Frontal cortex (tissue), 4 donors: ENCODE results near the gene TMTC2. TPM values are rescaled to one million over a fixed set of nuclear protein-coding genes. Genes with fewer than 3 reads are reported as not detected.

ENCODE experiments used
- DNase-seq, 2 donors: peaks; one replicate each; pipeline ENCODE4 v3.0.0; 2012; ENCODE audit warnings: low spot score in 2 of 2
- FAIRE-seq: peaks from 2 replicates; lab custom pipeline; 2012; peaks lifted over from hg19 to GRCh38; lab: Jason Lieb, UNC
- total RNA-seq: library from RNA; depleted of rRNA; stranded (reverse); fragments of >200 nt; gene quantifications from one replicate; pipeline ENCODE4 v1.2.3, GENCODE V29; 2014
- donor health status: control.
- donor health status: control.
- donor health status: control.

The TMTC2 gene
- total RNA-seq, 1 donor from 2014 or later = 15.9 TPM

DNA sequence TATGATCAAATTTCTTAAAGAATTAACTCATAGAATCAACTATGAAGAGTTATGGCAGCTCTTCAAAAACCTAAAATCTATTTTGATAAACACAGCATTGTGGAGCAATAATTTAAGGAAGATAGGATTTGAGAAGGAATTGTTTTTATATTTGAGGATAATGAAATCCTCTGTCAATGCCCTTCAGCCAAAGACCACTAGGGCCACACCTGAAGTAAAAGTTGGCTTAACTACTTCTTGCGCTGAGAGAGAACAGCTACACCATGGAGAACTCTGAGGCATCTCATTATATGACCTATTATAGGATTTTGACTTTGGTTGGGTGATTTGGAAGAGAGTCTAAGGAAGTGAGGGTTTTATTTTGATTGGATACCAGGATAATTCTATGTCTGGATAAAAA lies 237.2 kb downstream of the TMTC2 start:
- no peak for DNase-seq
- no peak for FAIRE-seq

DNA sequence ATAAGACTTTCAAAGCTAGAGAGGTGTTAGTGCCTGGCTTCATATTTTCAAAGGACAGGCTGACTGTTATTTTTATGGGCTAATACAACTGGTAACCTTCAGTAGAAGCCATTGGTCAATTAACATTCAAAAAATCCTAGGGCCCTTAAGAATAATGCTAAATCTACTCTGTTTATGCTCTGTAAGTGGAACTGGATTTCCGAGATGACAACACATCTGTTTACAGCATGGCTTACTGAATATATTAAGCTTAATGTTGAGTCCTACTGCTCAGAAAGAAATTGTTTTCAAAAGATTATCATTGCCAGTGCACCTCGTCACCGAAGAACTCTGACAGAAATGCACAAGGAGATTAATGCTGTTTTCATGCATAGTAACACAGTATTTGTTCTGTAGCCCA lies 239.9 kb downstream of the TMTC2 start:
- FAIRE-seq (no peak), DNase-seq (no peak)

DNA sequence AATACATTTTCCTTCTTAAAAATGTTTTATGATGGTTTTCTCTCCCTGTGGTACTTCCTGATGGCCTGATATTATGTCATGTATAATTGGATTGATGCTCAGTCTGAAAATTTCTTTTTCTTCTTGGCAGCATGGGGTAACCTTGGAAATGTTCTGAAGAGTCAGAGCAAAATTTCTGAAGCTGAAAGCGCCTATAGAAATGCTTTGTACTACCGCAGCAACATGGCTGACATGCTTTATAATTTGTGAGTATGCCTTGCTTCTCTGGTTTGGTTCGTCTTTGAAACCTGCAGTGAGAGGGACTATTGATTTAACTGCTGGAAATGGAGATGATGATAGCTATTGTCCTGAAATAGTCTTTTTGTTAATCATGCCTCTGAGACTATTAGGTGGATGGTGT lies 243.6 kb downstream of the TMTC2 start:
- FAIRE-seq (no peak), DNase-seq (no peak)

DNA sequence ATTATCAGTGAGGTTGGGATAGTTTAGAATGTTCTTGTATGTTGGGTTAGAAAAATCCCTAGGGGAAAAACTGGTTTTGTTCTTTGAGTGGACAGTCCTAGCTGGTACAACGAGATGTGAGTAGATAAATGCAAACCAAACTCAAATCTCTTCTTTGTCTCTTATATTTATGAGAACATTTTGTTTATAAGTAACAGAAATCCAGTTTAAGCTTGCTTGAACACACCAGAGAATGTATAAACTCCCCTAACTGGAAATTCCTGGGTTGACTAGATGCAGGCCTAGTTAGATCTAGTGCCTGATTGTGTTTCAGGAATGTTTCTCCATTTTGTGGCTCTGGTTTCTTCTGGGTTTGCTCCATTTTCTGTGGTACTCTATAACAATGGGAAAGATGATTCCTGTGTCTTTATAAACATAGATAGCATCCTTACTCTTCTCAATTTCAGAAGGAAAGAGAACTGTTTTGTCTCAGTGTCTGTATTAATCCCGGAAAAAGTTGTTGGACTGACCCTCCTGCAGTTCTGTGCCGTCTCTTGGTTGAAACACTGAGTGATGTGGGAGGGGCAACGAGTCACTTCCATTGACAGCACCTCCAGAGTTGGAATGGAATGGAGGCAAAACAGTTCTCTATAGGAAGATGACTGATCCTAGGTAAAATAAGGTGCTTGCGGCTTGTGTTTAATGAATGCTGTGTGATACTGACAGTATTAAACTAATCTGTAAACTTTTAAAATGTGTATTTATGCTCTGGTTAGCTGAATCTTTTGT lies 244.8 kb downstream of the TMTC2 start:
- no peak for FAIRE-seq
- no peak for DNase-seq

DNA sequence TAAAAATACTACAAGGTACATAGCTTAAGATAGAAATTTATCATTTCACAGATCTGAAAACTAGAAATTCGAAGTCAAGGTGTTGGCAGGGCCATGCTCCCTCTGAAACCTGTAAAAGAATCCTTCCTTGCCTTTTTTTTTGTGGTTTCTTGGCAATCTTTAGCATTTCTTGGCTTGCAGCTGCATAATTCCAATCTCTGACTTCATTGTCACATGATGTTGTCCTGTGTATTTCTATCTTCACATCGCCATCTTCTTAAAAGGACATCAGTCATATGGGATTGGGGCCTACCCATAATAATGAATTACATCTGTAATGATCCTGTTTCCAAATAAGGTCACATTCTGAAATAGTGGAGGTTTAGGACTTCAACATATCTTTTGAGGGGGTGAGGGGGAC lies 250.4 kb downstream of the TMTC2 start:
- DNase-seq = no peak
- FAIRE-seq = no peak

DNA sequence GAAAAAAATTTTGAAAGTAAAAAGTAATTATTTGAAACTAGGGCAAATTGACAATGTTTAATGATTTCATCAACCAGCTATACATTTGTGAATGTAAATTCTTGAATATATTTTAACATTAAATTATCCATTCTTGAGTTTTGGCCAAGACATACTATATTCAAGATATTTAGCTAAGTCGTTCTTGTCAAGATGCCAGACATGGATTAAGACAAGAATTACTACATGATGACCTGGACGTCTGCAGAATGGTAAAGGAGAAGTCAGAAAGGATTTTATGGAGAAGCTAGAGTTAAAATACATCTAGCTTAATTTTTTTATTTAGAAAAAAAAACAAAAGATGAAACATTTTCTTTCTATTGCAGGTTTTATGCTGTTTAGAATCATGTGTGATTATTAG lies 255.8 kb downstream of the TMTC2 start:
- DNase-seq (no peak), FAIRE-seq (no peak)

DNA sequence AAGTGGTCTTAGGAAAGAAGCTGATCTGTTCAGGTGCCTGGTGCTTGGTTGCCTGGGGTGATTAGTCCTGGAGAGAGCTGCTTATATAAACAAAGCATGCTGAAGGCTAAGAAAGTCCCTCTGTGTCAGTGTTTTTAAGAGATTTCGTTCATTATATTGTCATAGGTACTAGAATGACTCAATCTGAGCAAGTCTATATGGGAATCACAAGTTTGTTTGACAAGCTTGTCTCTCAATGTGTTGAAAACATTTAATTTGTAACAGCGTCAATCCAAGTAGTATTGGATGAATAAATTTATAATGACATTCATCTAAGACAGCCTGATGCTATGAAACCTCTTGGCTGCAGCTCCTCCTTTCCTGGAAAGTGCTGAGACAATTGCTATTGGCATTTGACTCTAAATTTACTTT lies 256.3 kb downstream of the TMTC2 start:
- FAIRE-seq (no peak), DNase-seq (no peak)

DNA sequence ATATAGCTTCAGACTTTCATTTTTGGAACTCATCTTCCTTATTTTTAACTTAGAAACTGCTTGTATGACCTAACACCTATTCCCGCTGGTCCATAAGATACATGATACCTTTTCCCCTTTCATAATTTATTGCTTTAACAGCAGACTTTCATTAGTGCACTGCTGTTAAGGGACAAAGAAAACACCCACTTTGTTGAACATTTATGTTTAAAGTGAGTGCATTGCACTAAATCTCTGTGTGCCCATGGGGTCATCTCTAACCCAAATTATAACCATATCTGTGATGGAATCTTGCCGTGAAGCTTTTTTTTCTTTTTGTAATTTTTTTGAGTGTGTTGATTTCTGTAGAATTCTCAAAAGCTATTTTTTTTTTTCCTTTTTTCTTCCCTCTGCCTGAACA lies 261.8 kb downstream of the TMTC2 start:
- no peak for DNase-seq

DNA sequence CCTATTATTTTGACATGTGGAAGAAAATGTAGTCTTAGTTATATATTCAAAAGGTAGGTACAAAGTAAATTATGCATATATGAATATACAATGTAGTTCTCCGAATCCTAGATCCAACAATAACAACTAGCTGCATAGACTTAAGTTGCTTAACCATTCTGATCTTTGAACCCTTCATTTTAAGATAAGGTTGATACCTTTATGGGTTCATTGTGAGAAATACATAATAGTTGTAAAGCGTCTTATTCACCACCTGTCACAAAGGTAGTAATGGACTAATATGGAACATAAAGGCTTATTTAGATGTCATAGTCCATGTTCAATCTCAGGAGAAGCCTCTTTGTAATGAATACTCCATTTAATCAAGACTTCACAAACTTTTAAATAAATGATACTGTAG lies 263.6 kb downstream of the TMTC2 start:
- no peak for FAIRE-seq
- DNase-seq = no peak

More for the DNA sequence above, 261.8 kb downstream of the TMTC2 start:
- FAIRE-seq = no peak

DNA sequence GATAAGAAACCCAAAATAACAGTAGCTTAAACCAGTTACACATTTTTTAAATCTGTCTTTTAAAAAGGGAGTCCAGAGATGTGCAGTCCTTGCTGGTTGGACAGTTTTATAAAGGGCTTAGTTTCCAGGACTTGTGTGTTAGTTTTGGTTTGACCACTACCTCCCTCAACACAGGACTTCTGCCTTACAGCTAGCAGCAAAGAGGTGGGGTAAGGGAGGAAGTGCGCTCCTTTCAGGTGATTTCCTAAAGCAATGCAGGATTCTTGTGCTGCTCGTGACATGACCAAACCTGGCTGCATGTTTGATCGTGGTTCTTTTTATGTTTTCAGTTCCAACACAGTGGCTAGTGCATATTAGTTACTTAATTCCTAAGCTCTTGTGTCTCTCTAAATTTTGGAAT lies 266.2 kb downstream of the TMTC2 start:
- no peak for FAIRE-seq
- no peak for DNase-seq

DNA sequence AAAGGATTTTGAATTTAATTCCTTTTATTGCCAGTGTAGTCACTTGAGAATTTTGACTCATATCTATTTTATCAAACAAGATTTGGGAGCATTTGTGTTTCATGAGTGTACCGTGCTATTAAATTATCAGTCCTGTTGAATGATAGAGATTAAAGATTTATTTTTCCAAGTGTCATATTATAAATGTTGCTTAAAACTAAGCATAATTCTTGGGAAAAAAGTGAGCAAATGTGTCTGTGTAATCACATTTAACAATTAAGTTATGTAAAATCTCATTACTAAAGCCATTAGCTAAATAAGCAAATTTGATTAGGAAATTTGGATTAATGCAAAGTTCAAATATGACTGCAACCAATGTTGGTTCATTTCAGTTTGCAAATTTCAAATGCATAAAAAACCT lies 266.7 kb downstream of the TMTC2 start:
- DNase-seq (no peak), FAIRE-seq (no peak)

DNA sequence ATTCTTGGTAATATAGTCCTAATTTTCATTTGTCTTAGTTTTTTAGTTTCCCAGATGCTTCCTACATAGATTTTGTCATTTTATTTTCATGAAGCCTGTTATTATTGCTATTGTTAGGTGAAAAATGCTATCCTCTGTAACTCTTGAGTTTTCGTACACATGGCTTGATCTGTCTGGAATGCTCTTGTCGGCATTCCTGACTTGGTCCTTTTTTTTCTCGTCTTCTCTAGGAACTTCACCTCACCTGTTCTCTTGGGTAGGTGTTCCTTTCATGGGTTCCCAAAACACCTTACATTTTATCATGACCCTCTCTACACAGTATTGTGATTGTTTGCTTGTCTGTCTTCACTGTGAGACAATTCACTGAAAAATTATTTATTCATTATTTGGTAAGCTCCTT lies 267.4 kb downstream of the TMTC2 start:
- DNase-seq = no peak
- no peak for FAIRE-seq

DNA sequence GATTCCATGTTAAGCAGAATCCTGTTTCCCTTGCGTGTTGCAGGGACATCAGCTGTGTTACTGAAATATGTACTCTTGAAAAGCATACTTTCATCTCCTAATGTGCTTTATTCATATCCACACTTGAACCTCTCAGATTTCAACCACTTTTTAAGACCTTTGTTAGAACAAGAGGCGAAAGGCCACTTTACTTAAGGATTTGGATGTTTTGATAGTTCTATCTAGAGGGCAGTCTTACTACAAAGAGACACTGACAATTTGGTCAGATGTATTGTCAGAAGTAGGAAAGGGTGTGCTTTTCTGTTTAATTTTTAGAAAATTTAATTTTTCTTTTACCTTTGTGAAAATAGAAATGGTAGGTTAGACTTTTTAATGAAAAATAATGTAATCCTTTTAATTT lies 267.9 kb downstream of the TMTC2 start:
- DNase-seq (no peak), FAIRE-seq (peak; percentile 71)

DNA sequence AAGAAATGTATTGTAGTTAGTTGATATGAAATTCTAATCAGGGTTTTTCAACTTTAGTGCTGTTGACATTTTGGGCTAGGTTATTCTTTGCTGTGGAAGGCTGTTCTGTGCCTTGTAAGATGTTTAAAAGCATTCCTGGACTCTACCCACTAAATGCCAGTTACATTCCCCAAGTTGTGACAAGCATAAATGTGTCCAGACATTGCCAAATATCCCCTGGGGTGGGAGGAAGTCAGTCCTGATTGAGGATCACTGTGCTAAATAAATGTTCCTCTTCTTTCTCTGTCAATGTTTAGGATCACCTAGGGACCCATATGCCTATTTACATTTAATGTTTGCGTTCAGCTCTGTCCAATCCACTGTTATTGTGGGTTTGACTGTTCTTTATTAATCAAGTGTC lies 268.3 kb downstream of the TMTC2 start:
- no peak for DNase-seq
- no peak for FAIRE-seq

DNA sequence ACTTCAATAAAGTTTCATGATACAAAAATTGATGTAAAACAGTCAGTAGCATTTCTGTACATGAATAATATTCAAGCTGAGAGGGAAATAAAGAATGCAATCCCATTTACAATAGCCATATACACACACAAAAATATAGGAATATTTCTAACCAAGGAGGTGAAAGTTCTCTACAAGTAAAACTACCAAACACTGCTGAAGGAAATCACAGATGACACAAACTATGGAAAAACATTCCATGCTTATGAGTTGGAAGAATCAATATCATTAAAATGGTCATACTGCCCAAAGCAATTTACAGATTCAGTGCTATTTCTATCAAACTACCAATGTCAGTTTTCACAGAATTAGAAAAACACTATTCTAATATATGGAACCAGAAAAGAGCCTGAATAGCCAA lies 272.3 kb downstream of the TMTC2 start:
- FAIRE-seq (no peak), DNase-seq (no peak)

DNA sequence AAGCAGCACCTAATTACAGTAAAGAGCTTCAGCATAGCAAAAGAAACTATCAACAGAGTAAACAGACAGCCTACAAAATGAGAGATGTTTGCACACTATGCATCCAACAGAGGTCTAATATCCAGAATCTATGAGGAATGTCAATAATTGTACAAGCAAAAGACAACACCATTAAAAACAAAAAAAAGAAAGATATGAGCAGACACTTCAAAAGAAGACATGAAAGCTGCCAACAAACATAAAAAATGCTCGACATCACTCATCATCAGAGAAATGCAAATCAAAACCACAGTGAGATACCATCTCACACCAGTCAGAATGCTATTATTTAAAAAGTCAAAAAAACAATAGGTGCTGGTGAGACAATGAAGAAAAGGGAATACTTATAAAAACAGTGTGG lies 273.1 kb downstream of the TMTC2 start:
- DNase-seq (no peak), FAIRE-seq (no peak)

DNA sequence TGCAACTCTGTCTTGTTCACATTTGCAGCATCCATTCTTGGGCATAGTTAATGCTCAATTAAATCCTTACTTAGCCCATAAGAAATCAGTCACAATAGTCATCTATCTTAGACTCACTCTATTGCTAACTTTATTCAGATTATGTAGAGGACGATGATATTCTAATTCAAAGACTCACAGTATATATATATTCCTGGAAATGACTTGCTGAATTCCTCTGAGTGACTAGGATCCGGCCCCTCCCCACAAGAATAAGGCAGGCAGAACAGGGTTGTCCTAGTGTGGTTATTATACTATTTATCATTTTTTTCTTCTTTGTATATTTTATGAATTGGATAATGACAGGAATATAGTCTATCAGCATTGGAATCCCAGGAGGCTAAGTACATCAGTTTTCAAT lies 275.1 kb downstream of the TMTC2 start:
- no peak for DNase-seq
- no peak for FAIRE-seq

DNA sequence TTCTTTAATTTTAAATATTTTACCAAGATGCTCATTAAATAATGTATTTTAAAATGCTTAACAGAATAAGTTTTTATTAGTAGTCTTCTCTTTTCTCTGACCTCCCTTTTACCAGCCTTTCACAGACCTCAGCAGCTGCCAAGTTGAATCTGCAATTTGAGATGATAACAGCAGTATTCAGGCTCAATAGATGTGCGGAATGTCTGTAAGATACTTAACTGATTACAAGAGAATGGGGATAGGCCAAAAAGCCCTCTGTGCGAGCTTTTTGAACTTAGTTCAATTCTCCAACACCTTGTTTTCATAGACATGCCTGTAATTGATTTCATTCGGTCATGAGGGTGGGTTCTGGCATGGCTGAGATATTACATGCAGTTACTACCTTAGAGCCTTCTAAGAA lies 277.2 kb downstream of the TMTC2 start:
- no peak for FAIRE-seq
- DNase-seq = no peak

DNA sequence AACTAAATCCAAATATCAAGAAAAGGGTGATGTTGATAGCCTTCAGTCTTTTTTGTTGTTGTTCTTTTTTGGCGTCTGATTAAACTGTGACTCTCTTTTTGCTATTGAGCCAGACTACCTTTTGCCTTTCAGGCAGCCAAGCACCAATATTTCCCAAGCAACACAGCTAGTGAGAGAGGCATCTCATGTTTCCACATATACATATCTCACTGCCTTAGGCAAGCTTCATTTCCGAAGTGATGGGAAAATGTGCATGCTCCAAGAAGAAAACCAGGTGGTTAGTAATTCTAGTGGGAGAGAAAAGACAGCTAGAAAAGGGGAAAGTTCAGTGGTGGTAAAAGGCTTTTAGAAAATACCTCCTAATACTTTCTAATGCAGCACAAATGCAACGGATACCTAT lies 277.7 kb downstream of the TMTC2 start:
- FAIRE-seq (no peak), DNase-seq (no peak)

DNA sequence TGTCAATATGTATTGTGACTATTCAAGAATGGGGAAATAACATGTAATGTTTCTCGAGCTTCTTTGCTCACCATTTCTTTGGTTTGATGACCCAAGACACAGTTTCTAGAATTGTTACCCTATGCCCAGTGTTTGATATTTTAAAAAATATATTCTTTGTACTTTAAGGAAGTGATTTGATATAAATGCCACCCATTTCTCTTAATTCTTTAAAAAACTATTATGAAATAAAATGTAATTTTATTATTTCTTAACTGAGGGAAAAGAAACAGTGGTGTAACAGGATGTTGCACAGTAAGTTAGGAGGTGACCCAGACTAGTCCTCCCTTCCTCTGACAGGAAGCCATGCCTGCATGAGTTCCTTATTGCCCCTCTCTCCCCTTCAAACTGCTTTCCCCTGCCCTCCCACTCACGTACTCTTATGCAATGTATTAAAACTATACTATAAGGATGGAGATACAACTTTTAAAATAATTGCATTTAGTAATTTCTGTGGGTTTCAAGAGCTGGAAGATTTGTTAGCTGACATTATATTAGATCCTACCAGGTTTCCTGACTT lies 279.4 kb downstream of the TMTC2 start:
- no peak for FAIRE-seq
- DNase-seq = no peak

DNA sequence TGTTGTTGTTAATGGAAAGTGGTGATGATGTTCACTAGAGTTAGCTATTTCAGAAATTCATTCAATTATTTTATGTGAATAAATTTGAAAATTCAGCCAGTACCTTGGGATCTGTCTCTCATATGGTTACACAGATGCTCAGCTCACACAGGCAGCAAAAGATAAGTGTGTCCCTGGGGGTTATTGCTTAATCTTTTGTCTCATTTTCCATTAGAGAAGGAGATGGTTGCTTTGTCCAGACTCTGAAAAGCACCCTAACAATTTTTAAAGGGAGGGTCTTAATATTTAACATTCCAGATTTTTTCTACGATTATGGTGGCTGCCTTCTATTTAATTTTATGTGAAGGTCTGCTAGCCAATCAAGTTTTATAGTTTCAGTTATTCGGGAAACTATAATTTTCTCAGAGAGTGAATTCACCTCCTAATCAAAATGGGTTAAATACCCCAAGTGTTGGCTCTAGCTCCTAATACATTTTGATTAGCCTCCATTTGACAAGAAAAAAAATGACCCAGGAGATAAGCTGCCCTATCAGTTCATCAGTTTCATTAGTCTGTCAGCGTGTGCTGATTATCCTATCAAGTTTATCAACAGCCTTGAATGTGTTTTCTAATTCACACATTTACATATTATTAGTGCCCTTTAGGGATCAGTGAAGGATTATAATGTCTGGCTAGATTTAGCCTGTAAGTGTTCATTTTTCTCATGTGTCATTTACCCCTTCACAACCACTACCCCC lies 282.1 kb downstream of the TMTC2 start:
- DNase-seq (no peak), FAIRE-seq (no peak)
